Fibroblast of gingiva (primary cell): ENCODE data around the gene KCNJ16.
"Not testable (repeated sequence)": the region's sequence is repeated elsewhere in the genome, so short reads cannot be mapped to it uniquely, and the experiment has no call there.

Experiments
- DNase-seq: peaks from one replicate; pipeline ENCODE4 v3.0.0-alpha.2; 2011; ENCODE audit warnings: low read depth

KCNJ16 gene

GRCh38 chr17:70074956-70075355 is at the start of gene KCNJ16:
Gene KCNJ16, plus strand, starts transcription at chr17:70075225. Its CDS starts 56,863 bp downstream, at chr17:70132088.
- DNase-seq, result no peak

- no peak for DNase-seq
These were observed 46.6 kb upstream of the KCNJ16 start for GRCh38 chr17:70028397-70028796.

GRCh38 chr17:70028978-70029767 is 45.9 kb upstream of the KCNJ16 start:
- DNase-seq, result no peak

- DNase-seq, result no peak
These were observed 44.7 kb upstream of the KCNJ16 start for GRCh38 chr17:70030371-70030770.

GRCh38 chr17:70031341-70031740 is 43.7 kb upstream of the KCNJ16 start:
- DNase-seq, result no peak

- DNase-seq, result no peak
These were observed 41.9 kb upstream of the KCNJ16 start for GRCh38 chr17:70033165-70033564.

- no peak for DNase-seq
These were observed 40.9 kb upstream of the KCNJ16 start for GRCh38 chr17:70034158-70034557.

- DNase-seq, result no peak
These were observed 37.5 kb upstream of the KCNJ16 start for GRCh38 chr17:70037498-70037897.

- DNase-seq, result peak; percentile 30
These were observed 34.7 kb upstream of the KCNJ16 start for GRCh38 chr17:70040336-70040735.

- no peak for DNase-seq
These were observed 34.0 kb upstream of the KCNJ16 start for GRCh38 chr17:70041061-70041460.

- no peak for DNase-seq
These were observed 33.5 kb upstream of the KCNJ16 start for GRCh38 chr17:70041540-70041939.

- not testable (repeated sequence) for DNase-seq
These were observed 29.2 kb upstream of the KCNJ16 start for GRCh38 chr17:70045780-70046179.

- DNase-seq, result peak; percentile 88
These were observed 27.2 kb upstream of the KCNJ16 start for GRCh38 chr17:70047619-70048419.

- peak; percentile 58 for DNase-seq
These were observed 25.0 kb upstream of the KCNJ16 start for GRCh38 chr17:70049801-70050591.

- no peak for DNase-seq
These were observed 24.1 kb upstream of the KCNJ16 start for GRCh38 chr17:70050931-70051330.

GRCh38 chr17:70053241-70054234 is 21.5 kb upstream of the KCNJ16 start:
- no peak for DNase-seq

- DNase-seq, result no peak
These were observed 20.0 kb upstream of the KCNJ16 start for GRCh38 chr17:70055000-70055399.

- no peak for DNase-seq
These were observed 16.0 kb upstream of the KCNJ16 start for GRCh38 chr17:70059071-70059470.

- DNase-seq, result no peak
These were observed 15.4 kb upstream of the KCNJ16 start for GRCh38 chr17:70059649-70060048.

GRCh38 chr17:70060415-70060814 is 14.6 kb upstream of the KCNJ16 start:
- DNase-seq, result peak; percentile 62

- DNase-seq, result peak; percentile 49
These were observed 7.9 kb upstream of the KCNJ16 start for GRCh38 chr17:70067134-70067533.
